HepG2 (cell line): ENCODE results near the gene GPN2. TPM values are rescaled to one million over a fixed set of nuclear protein-coding genes. Genes with fewer than 3 reads are reported as not detected.

ENCODE experiments used
- HMG20A ChIP-seq: IDR thresholded peaks from 2 replicates; pipeline ENCODE4 v1.6.1; 2016; ENCODE audit warnings: borderline replicate concordance
- KDM3A ChIP-seq: IDR thresholded peaks from 2 replicates; pipeline ENCODE4 v1.6.1; 2018; ENCODE audit warnings: low read depth, missing compliant biosample characterization
- MBNL3 ChIP-seq: fragments of 250-450 bp; sonication (Bioruptor Pico); conservative IDR thresholded peaks from 2 replicates; pipeline ENCODE4 v1.8.0; 2022; ENCODE audit warnings: mild to moderate bottlenecking, inconsistent platforms
- NFKB2 ChIP-seq: sonication (generic); formaldehyde crosslinking; IDR thresholded peaks from 2 replicates; pipeline ENCODE4 v1.4.0; 2020; ENCODE audit warnings: missing genetic modification reagents, borderline replicate concordance
- RORA ChIP-seq: sonication (generic); formaldehyde crosslinking; IDR thresholded peaks from 2 replicates; pipeline ENCODE4 v1.5.0; 2020; ENCODE audit warnings: mild to moderate bottlenecking, missing genetic modification reagents, moderate library complexity
- TCF12 ChIP-seq, 2 experiments: fragments of 450-650 bp in 1 of 2; sonication (generic) in 1 of 2; formaldehyde crosslinking in 1 of 2; IDR thresholded peaks; 2 replicates each; pipeline versions ENCODE4 v1.6.1 to v1.8.0; 2017 to 2022; ENCODE audit warnings: antibody characterized with exemption in 1 of 2, mild to moderate bottlenecking in 1 of 2, missing genetic modification reagents in 1 of 2, moderate library complexity in 1 of 2
- TIGD3 ChIP-seq: sonication (generic); formaldehyde crosslinking; IDR thresholded peaks from 2 replicates; pipeline ENCODE4 v1.5.1; 2020; ENCODE audit warnings: mild to moderate bottlenecking, missing genetic modification reagents, borderline replicate concordance
- XRCC5 ChIP-seq: fragments of 200-400 bp; formaldehyde crosslinking; optimal IDR thresholded peaks from 2 replicates; pipeline ENCODE3; 2017; ENCODE audit warnings: mild to moderate bottlenecking, low read length
- ZNF337 ChIP-seq: sonication (generic); formaldehyde crosslinking; IDR thresholded peaks from 2 replicates; pipeline ENCODE4 v1.5.1; 2020; ENCODE audit warnings: missing genetic modification reagents, low read depth, mild to moderate bottlenecking, borderline replicate concordance
- ZNF407 ChIP-seq: sonication (generic); formaldehyde crosslinking; IDR thresholded peaks from one replicate; pipeline ENCODE4 v1.5.1; 2020; ENCODE audit warnings: mild to moderate bottlenecking, missing genetic modification reagents; ENCODE audit errors: not compliant biosample characterization
- ZNF446 ChIP-seq: sonication (generic); formaldehyde crosslinking; IDR thresholded peaks from 2 replicates; pipeline ENCODE4 v1.5.0; 2020; ENCODE audit warnings: mild to moderate bottlenecking, missing genetic modification reagents
- ZNF605 ChIP-seq: sonication (generic); formaldehyde crosslinking; IDR thresholded peaks from 2 replicates; pipeline ENCODE4 v1.8.0; 2022; ENCODE audit warnings: mild to moderate bottlenecking, missing genetic modification reagents
- ZNF883 ChIP-seq: sonication (generic); formaldehyde crosslinking; IDR thresholded peaks from 2 replicates; pipeline ENCODE4 v1.5.1; 2020; ENCODE audit warnings: mild to moderate bottlenecking, missing genetic modification reagents; ENCODE audit errors: not compliant biosample characterization
- polyA plus RNA-seq, 8 experiments: library from polyadenylated mRNA; depleted of rRNA in 3 of 8; stranded (reverse) in 7 of 8; unstranded in 1 of 8; fragments of >200 nt; fragmentation: Illumina TruSeq in 4 of 8; extraction: Trizol in 4 of 8; gene quantifications; 2 replicates each; pipeline versions ENCODE4 v1.2.1 to v1.2.3, GENCODE V29; 2011 to 2016; ENCODE audit warnings: low read depth in 4 of 8, missing spikeins in 1 of 8, mixed read lengths in 1 of 8; ENCODE audit not compliant: insufficient read depth in 1 of 8
- total RNA-seq, 5 experiments: library from RNA; depleted of rRNA; stranded (reverse); fragments of >200 nt; fragmentation: Illumina TruSeq; extraction: Trizol; gene quantifications; 2 replicates each; pipeline ENCODE4 v1.2.3, GENCODE V29; 2016; ENCODE audit warnings: low read depth in 1 of 5

GPN2 gene
- total and polyA plus RNA-seq, 2 of the 13 experiments (the other 11 are each of a cell fraction or from before 2014, with no cell fraction given) = 19.3 to 38.9 TPM

- TF ChIP-seq ZNF407 (CRISPR knock-in tag) (peak; percentile 20), TCF12 (IDR thresholded peaks at IDR 0.05) (no peak), TCF12 (CRISPR knock-in tag; IDR thresholded peaks at IDR 0.05) (peak; percentile 76; the same call in 1 of the 2 replicates), ZNF605 (CRISPR knock-in tag) (peak; percentile 86; the same call in 1 of the 2 replicates), NFKB2 (CRISPR knock-in tag) (peak; percentile 50), TIGD3 (CRISPR knock-in tag) (no peak), ZNF337 (CRISPR knock-in tag) (0 out of 2 replicates have a peak, but pooled peaks have one; percentile 66), MBNL3 (CRISPR knock-in tag) (no peak), RORA (no peak), ZNF446 (CRISPR knock-in tag) (no peak), KDM3A (CRISPR knock-in tag) (no peak; the same call in 1 of the 2 replicates), ZNF883 (no peak), XRCC5 (peak; percentile 43), HMG20A (CRISPR knock-in tag) (peak; percentile 76; the same call in 1 of the 2 replicates)
Measured at GRCh38 chr1:26938004-26938658, 48.0 kb upstream of the GPN2 start (continued).
